Breast epithelium (tissue), 3 donors: Measurements from ENCODE around the gene FUCA2.

ENCODE experiments used
- POLR2A ChIP-seq: fragments of 450-650 bp; IDR thresholded peaks from one replicate; pipeline ENCODE4 v1.6.1; 2016; ENCODE audit warnings: antibody characterized with exemption, mild to moderate bottlenecking, moderate library complexity
- POLR2AphosphoS5 ChIP-seq, 3 donors: sonication (generic); formaldehyde crosslinking; IDR thresholded peaks; one replicate each; pipeline ENCODE4 v1.6.1; 2017; ENCODE audit warnings: antibody characterized with exemption in 3 of 3

DNA sequence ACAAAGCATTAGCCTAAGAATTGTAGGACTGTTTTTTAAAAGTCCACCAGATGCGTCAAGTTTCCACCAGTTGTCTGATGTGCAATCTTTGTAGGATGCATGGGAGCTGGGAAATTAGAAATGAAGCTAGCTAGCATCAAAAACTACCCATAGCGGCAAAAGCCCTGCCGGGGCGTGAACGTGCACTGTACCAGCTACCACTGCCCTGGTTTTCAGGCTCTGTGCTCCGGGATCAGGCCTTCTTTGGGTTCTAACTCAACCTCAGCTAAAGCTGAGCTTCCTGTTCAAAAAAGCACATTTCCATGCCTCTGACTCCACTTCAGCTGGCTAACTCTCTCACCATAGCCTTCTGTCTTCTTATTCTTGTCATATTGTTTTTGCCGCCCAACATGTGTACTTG is 26.9 kb upstream of the FUCA2 start:
- TF ChIP-seq POLR2A (no peak), POLR2AphosphoS5 (IDR thresholded peaks at IDR 0.05) (no peak)
